ENCODE results near the gene PPP6R2.
"Not testable (repeated sequence)": the region's sequence is repeated elsewhere in the genome, so short reads cannot be mapped to it uniquely, and the experiment has no call there.

Gene PPP6R2

GRCh38 chr22:50422046-50422445 lies 78.9 kb downstream of the PPP6R2 start:
- no peak for TF ChIP-seq CTCF (IDR thresholded peaks at IDR 0.05; ENCODE audit: low read depth, low read length, missing control alignments)
- Histone ChIP-seq H3K27ac (no peak overlapping the region), H3K36me3 (replicated peaks) (peaks cover 58% of the 10 kb centered on the region), H3K4me3 (ENCODE audit: low read depth, low read length) (no peak overlapping the region), H3K27me3 (replicated peaks) (no peaks in the 10 kb centered on the region)
- in situ Hi-C loops (cut with HindIII; ENCODE audit: low pct_ligation_motif_present, low sequenced_read_pairs): no loop called here
- DNase-seq: no peak

- in situ Hi-C loops (cut with HindIII; ENCODE audit: low pct_ligation_motif_present, low sequenced_read_pairs): no loop called here
- no peak for TF ChIP-seq CTCF (IDR thresholded peaks at IDR 0.05; ENCODE audit: low read depth, low read length, missing control alignments)
- Histone ChIP-seq H3K4me3 (ENCODE audit: low read depth, low read length) (no peak overlapping the region), H3K27me3 (replicated peaks) (no peaks in the 10 kb centered on the region), H3K27ac (no peak overlapping the region), H3K36me3 (replicated peaks) (peaks cover 52% of the 10 kb centered on the region)
- no peak for DNase-seq
Measured at GRCh38 chr22:50422961-50423815, 80.1 kb downstream of the PPP6R2 start.

- no peak for DNase-seq
- in situ Hi-C loops (cut with HindIII; ENCODE audit: low pct_ligation_motif_present, low sequenced_read_pairs): no loop called here
- Histone ChIP-seq H3K27ac (no peak overlapping the region), H3K4me3 (ENCODE audit: low read depth, low read length) (no peak overlapping the region), H3K36me3 (replicated peaks) (peaks cover 47% of the 10 kb centered on the region), H3K27me3 (replicated peaks) (no peaks in the 10 kb centered on the region)
- TF ChIP-seq CTCF (IDR thresholded peaks at IDR 0.05; ENCODE audit: low read depth, low read length, missing control alignments): no peak
Measured at GRCh38 chr22:50423956-50424355, 80.8 kb downstream of the PPP6R2 start.

- H3K27me3 ChIP-seq (replicated peaks): no peaks in the 10 kb centered on the region
- no peak for TF ChIP-seq CTCF (IDR thresholded peaks at IDR 0.05; ENCODE audit: low read depth, low read length, missing control alignments)
- H3K27ac ChIP-seq: no peak overlapping the region
- in situ Hi-C loops (cut with HindIII; ENCODE audit: low pct_ligation_motif_present, low sequenced_read_pairs): no loop called here
- no peak for DNase-seq
- H3K4me3 ChIP-seq (ENCODE audit: low read depth, low read length): no peak overlapping the region
- peaks cover 43% of the 10 kb centered on the region for H3K36me3 ChIP-seq (replicated peaks)
Measured at GRCh38 chr22:50425179-50425916, 82.2 kb downstream of the PPP6R2 start.

- TF ChIP-seq CTCF (IDR thresholded peaks at IDR 0.05; ENCODE audit: low read depth, low read length, missing control alignments): no peak
- H3K27me3 ChIP-seq (replicated peaks): no peaks in the 10 kb centered on the region
- H3K36me3 ChIP-seq (replicated peaks): peaks cover 51% of the 10 kb centered on the region
- H3K27ac ChIP-seq: no peak overlapping the region
- H3K4me3 ChIP-seq (ENCODE audit: low read depth, low read length): no peak overlapping the region
- DNase-seq: no peak
- in situ Hi-C loops (cut with HindIII; ENCODE audit: low pct_ligation_motif_present, low sequenced_read_pairs): no loop called here
Measured at GRCh38 chr22:50432131-50432876, 89.2 kb downstream of the PPP6R2 start.

GRCh38 chr22:50432877-50433510 lies 89.9 kb downstream of the PPP6R2 start:
- in situ Hi-C loops (cut with HindIII; ENCODE audit: low pct_ligation_motif_present, low sequenced_read_pairs); H3K27ac ChIP-seq; DNase-seq; H3K4me3 ChIP-seq (ENCODE audit: low read depth, low read length); H3K27me3 ChIP-seq (replicated peaks): not testable (repeated sequence)
- peaks cover 54% of the 10 kb centered on the region for H3K36me3 ChIP-seq (replicated peaks)

All from brain microvascular endothelial cell (primary cell).